PC-3 (cell line): ENCODE measurements around the gene CHD6.

Experiments
- CTCF ChIP-seq: fragments of 300-600 bp; sonication (generic); conservative IDR thresholded peaks from 2 replicates; pipeline ENCODE4 v1.5.1; 2017; ENCODE audit warnings: antibody characterized with exemption, low read depth, mild to moderate bottlenecking, low read length
- EZH2 ChIP-seq: fragments of 300-600 bp; sonication (generic); IDR thresholded peaks from one replicate; pipeline ENCODE4 v1.6.1; 2017; ENCODE audit warnings: antibody characterized with exemption, mild to moderate bottlenecking, low read length; ENCODE audit not compliant: unreplicated experiment

GRCh38 chr20:41359541-41360011 is 258.6 kb downstream of the CHD6 start:
- TF ChIP-seq CTCF (no peak), EZH2 (no peak)
